GM12878 (cell line): ENCODE data around the gene ALDH3B2. TPM values are rescaled to one million over a fixed set of nuclear protein-coding genes. Genes with fewer than 3 reads are reported as not detected.
A peak's percentile ranks its signal among the peaks of the same experiment; 100 is the strongest.

Experiments
- BACH1 ChIP-seq: fragments of 450-650 bp; IDR thresholded peaks from 2 replicates; pipeline ENCODE4 v1.6.1; 2017; ENCODE audit warnings: mild to moderate bottlenecking, borderline replicate concordance
- CBFB ChIP-seq: IDR thresholded peaks from 2 replicates; pipeline ENCODE4 v1.6.1; 2016; ENCODE audit warnings: antibody characterized with exemption, low read depth
- CHD4 ChIP-seq: fragments of 200-600 bp; sonication (generic); IDR thresholded peaks from 2 replicates; pipeline ENCODE4 v1.6.1; 2016; ENCODE audit warnings: mild to moderate bottlenecking
- CREB1 ChIP-seq: IDR thresholded peaks from 2 replicates; pipeline ENCODE4 v1.6.1; 2012; ENCODE audit warnings: low read depth, mild to moderate bottlenecking, inconsistent platforms
- CREM ChIP-seq: IDR thresholded peaks from 2 replicates; pipeline ENCODE4 v1.6.1; 2014; ENCODE audit warnings: antibody characterized with exemption, low read depth
- E2F4 ChIP-seq: IDR thresholded peaks from 2 replicates; pipeline ENCODE4 v1.6.1; 2012; ENCODE audit warnings: low read depth, low read length, improper control_type of control experiment
- EGR1 ChIP-seq, 2 experiments: IDR thresholded peaks; 1 replicate in 1 of 2; 2 replicates in 1 of 2; pipeline ENCODE4 v1.6.1; 2011 to 2012; ENCODE audit warnings: low read depth in 2 of 2, low read length in 2 of 2, borderline replicate concordance in 1 of 2, mild to moderate bottlenecking in 1 of 2, moderate library complexity in 1 of 2
- GABPA ChIP-seq: IDR thresholded peaks from 2 replicates; pipeline ENCODE4 v1.6.1; 2014; ENCODE audit warnings: antibody characterized with exemption, low read depth, mild to moderate bottlenecking, inconsistent platforms
- HCFC1 ChIP-seq: fragments of 150-350 bp; IDR thresholded peaks from 2 replicates; pipeline ENCODE4 v1.6.1; 2014; ENCODE audit warnings: low read length
- HDAC2 ChIP-seq: fragments of 200-600 bp; sonication (generic); IDR thresholded peaks from 2 replicates; pipeline ENCODE4 v1.6.1; 2017
- MEF2A ChIP-seq: IDR thresholded peaks from 2 replicates; pipeline ENCODE4 v1.6.1; 2011; ENCODE audit warnings: low read depth, mild to moderate bottlenecking, low read length, moderate library complexity; ENCODE audit not compliant: insufficient read depth
- NBN ChIP-seq: fragments of 450-650 bp; IDR thresholded peaks from 2 replicates; pipeline ENCODE4 v1.6.1; 2016
- NFYA ChIP-seq: IDR thresholded peaks from 2 replicates; pipeline ENCODE4 v1.6.1; 2011; ENCODE audit warnings: low read depth, mild to moderate bottlenecking, low read length, improper control_type of control experiment, borderline replicate concordance
- PAX5 ChIP-seq: IDR thresholded peaks from 2 replicates; pipeline ENCODE4 v1.6.1; 2011; ENCODE audit warnings: low read depth, low read length, borderline replicate concordance
- RAD21 ChIP-seq: IDR thresholded peaks from 2 replicates; pipeline ENCODE4 v1.6.1; 2011; ENCODE audit warnings: mild to moderate bottlenecking, low read depth, low read length, moderate library complexity; ENCODE audit not compliant: insufficient read depth
- RB1 ChIP-seq: fragments of 450-650 bp; formaldehyde crosslinking; IDR thresholded peaks from 2 replicates; pipeline ENCODE4 v1.6.1; 2017; ENCODE audit warnings: mild to moderate bottlenecking, borderline replicate concordance
- RUNX3 ChIP-seq: IDR thresholded peaks from 2 replicates; pipeline ENCODE4 v1.6.1; 2012; ENCODE audit warnings: low read length, inconsistent platforms
- SMC3 ChIP-seq: IDR thresholded peaks from 2 replicates; pipeline ENCODE4 v1.6.1; 2011; ENCODE audit warnings: low read length, improper control_type of control experiment, borderline replicate concordance
- SREBF1 ChIP-seq: IDR thresholded peaks from 2 replicates; pipeline ENCODE4 v1.6.1; 2012; ENCODE audit warnings: mild to moderate bottlenecking, low read length
- SUPT20H ChIP-seq: IDR thresholded peaks from 2 replicates; pipeline ENCODE4 v1.6.1; 2011; ENCODE audit warnings: low read depth, mild to moderate bottlenecking, low read length, moderate library complexity, borderline replicate concordance; ENCODE audit not compliant: control insufficient read depth
- TBL1XR1 ChIP-seq: IDR thresholded peaks from 2 replicates; pipeline ENCODE4 v1.6.1; 2012; ENCODE audit warnings: low read depth, low read length, improper control_type of control experiment
- TCF12 ChIP-seq: IDR thresholded peaks from 2 replicates; pipeline ENCODE4 v1.6.1; 2011; ENCODE audit warnings: low read depth, mild to moderate bottlenecking, low read length
- TCF3 ChIP-seq: IDR thresholded peaks from 2 replicates; pipeline ENCODE4 v1.6.1; 2012; ENCODE audit warnings: low read depth, mild to moderate bottlenecking, low read length, borderline replicate concordance; ENCODE audit not compliant: insufficient read depth
- YY1 ChIP-seq: IDR thresholded peaks from 2 replicates; pipeline ENCODE4 v1.6.1; 2011; ENCODE audit warnings: low read depth, mild to moderate bottlenecking, low read length
- ZNF274 ChIP-seq: IDR thresholded peaks from one replicate; pipeline ENCODE4 v1.8.0; 2011; ENCODE audit not compliant: insufficient read length, insufficient read depth
- ZNF687 ChIP-seq: fragments of 450-650 bp; IDR thresholded peaks from 2 replicates; pipeline ENCODE4 v1.6.1; 2017; ENCODE audit warnings: mild to moderate bottlenecking, moderate library complexity
- polyA plus RNA-seq, 11 experiments: library from polyadenylated mRNA; depleted of rRNA in 4 of 11; unstranded in 6 of 11; stranded (reverse) in 5 of 11; fragments of >200 nt; fragmentation: Nextera tagmentation in 4 of 11; fragmentation: Illumina TruSeq in 1 of 11; extraction: Ambion mirVana in 4 of 11; extraction: Trizol in 1 of 11; gene quantifications; 1 replicate in 1 of 11; 2 replicates in 10 of 11; pipeline versions ENCODE4 v1.2.1 to v1.2.3, GENCODE V29; 2011 to 2016; ENCODE audit warnings: inconsistent platforms in 2 of 11, missing spikeins in 2 of 11, low read depth in 1 of 11
- total RNA-seq, 4 experiments: library from RNA; depleted of rRNA in 3 of 4; stranded (reverse); fragments of >200 nt in 3 of 4; fragmentation: Illumina TruSeq in 1 of 4; extraction: Trizol in 1 of 4; gene quantifications; 2 replicates each; pipeline versions ENCODE4 v1.2.1 to v1.2.3, GENCODE V29; 2013 to 2021

ALDH3B2 gene
- total and polyA plus RNA-seq, 10 of the 15 experiments (the other 5 are each of a cell fraction or from before 2014, with no cell fraction given): 0.09 to 0.17 TPM; not detected in 8

GRCh38 chr11:67629386-67630227 lies 44.8 kb downstream of the ALDH3B2 start, which contains the start of gene NUDT8 (continued):
- TF ChIP-seq EGR1 (IDR thresholded peaks at IDR 0.05; ENCODE audit: borderline replicate concordance in 1 of 2, low read depth in 2 of 2, low read length in 2 of 2): 0 out of 3 replicates have a peak, but pooled peaks of 1 of the 2 experiments have one; percentile 21
- TF ChIP-seq BACH1: peak; percentile 77
- no peak for TF ChIP-seq GABPA
- peak; percentile 66; the same call in 1 of the 2 replicates for TF ChIP-seq YY1
- peak; percentile 9; the same call in 1 of the 2 replicates for TF ChIP-seq TBL1XR1
- no peak for TF ChIP-seq ZNF274
- peak; percentile 93; the same call in 1 of the 2 replicates for TF ChIP-seq TCF3
- no peak for TF ChIP-seq RUNX3
- peak; percentile 80; the same call in 1 of the 2 replicates for TF ChIP-seq E2F4
- TF ChIP-seq SUPT20H: no peak
- peak; percentile 79 for TF ChIP-seq SMC3
- TF ChIP-seq CHD4: no peak
- TF ChIP-seq HDAC2: no peak
- TF ChIP-seq NBN: peak; percentile 64
- TF ChIP-seq HCFC1: peak; percentile 1; the same call in 1 of the 2 replicates
- peak; percentile 79 for TF ChIP-seq RAD21
- peak; percentile 97 for TF ChIP-seq PAX5
- TF ChIP-seq ZNF687: peak; percentile 79; the same call in 1 of the 2 replicates
- TF ChIP-seq SREBF1: no peak
- peak; percentile 84; the same call in 1 of the 2 replicates for TF ChIP-seq RB1
- TF ChIP-seq CREM: peak; percentile 30; the same call in 1 of the 2 replicates
- no peak for TF ChIP-seq CBFB
- TF ChIP-seq NFYA: no peak
- TF ChIP-seq TCF12: peak; percentile 89
- no peak for TF ChIP-seq MEF2A
- TF ChIP-seq CREB1: peak; percentile 71; the same call in 1 of the 2 replicates
